Activated T-cell treated with anti-CD3 and anti-CD28 coated beads, Interleukin-2, amount 50 U/mL, for 1 hour (primary cell): Measurements from ENCODE around the gene TINAG.
"Not testable (repeated sequence)": the region's sequence is repeated elsewhere in the genome, so short reads cannot be mapped to it uniquely, and the experiment has no call there.

Experiments used
- DNase-seq: peaks from one replicate; pipeline ENCODE4 v3.0.0-alpha.2; 2020

The TINAG gene

GRCh38 chr6:54310377-54311152, 2.3 kb downstream of the TINAG start:
- DNase-seq = no peak

- no peak for DNase-seq
Measured at GRCh38 chr6:54315656-54316055, 7.4 kb downstream of the TINAG start.

GRCh38 chr6:54320871-54321270, 12.6 kb downstream of the TINAG start:
- no peak for DNase-seq

DNA sequence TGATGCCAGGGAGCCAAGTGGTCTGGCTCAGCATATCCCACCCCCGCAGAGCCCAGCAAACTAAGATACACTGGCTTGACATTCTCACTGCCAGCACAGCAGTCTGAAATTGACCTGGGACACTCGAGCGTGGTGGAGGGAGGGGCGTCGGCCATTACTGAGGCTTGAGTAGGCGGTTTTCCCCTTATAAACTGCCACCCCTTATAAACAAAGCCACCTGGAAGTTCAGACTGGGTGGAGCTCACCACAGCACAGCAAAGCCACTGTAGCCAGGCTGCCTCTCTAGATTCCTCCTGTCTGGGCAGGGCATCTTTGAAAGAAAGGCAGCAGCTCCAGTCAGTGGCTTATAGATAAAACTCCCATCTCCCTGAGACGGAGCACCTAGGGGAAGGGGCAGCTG, 19.4 kb downstream of the TINAG start:
- no peak for DNase-seq

- DNase-seq = not testable (repeated sequence)
Measured at GRCh38 chr6:54331571-54331970, 23.3 kb downstream of the TINAG start.

DNA sequence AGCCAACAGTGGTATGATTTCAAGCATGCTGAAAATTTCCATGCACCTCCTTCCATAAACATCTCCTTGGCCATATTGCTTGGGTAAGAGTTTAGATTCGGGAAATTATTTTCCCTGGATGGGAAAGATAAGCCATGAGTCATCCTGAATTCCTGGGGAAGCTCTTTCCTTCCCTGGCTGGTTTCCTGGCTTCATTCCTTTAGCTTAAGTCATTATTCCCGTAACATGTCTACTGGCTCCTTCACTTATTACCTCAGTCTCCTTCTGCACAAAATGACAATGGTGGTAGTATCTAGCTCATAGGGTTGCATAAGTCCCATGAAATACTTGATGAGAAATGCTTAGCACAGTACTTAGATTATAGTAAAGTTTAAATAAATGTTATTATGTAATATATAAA, 27.6 kb downstream of the TINAG start:
- no peak for DNase-seq

- DNase-seq = no peak
Measured at GRCh38 chr6:54353975-54354374, 45.7 kb downstream of the TINAG start.

DNA sequence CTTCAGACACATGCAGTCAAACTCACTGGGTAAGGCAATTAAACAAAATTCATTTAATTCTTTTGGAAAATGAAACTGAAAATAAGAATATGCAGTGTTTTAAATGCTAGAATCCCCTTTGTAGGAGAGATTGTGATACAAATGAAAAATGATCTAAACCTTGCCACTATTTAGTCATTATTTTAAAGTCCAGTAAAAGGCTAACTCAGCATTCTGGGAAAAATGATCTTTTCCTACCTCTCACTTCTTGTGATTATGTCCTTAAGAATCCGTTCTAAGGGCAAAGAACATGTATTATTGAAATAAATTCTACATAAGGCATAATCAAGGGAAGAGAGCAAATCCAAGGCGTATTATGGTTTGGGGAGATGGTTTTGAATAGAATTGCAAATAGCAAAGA, 46.4 kb downstream of the TINAG start:
- no peak for DNase-seq

DNA sequence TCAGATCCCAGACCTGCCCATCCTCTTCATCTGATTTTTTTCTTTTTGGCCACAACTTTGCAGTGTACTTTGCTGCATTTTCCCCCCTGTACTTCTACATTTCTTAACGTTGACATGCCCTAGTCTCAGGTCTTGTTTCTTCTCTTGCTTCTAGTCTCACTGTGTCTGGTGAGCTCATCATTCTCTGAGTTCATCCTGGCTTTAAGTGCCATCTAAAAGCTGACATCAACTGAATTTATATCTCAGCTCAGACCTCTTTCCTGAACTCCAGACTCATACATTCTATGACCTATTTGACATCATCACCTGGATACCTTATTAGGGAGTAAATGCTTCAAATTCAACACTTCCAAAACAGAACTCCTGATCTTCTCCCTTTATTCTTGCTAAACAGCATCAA, 48.9 kb downstream of the TINAG start:
- no peak for DNase-seq

- no peak for DNase-seq
Measured at GRCh38 chr6:54361188-54361587, 52.9 kb downstream of the TINAG start.

DNA sequence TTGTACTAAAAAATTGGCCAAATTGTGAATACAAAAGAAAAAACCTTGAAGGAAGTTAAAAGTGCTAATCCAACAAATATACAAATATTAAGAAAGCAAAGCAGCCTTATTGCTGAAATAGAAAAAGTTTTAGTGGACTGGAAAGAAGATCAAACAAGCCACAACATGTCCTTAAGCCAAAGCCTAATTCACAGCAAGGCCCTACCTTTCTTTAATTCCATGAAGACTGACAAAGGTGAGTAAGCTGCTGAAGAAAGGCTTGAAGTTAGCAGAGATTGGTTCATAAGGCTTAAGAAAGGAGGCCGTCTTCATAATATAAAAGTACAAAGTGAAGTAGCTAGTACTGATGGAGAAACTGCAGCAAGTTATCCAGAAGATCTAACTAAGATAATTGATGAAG, 53.5 kb downstream of the TINAG start:
- no peak for DNase-seq

DNA sequence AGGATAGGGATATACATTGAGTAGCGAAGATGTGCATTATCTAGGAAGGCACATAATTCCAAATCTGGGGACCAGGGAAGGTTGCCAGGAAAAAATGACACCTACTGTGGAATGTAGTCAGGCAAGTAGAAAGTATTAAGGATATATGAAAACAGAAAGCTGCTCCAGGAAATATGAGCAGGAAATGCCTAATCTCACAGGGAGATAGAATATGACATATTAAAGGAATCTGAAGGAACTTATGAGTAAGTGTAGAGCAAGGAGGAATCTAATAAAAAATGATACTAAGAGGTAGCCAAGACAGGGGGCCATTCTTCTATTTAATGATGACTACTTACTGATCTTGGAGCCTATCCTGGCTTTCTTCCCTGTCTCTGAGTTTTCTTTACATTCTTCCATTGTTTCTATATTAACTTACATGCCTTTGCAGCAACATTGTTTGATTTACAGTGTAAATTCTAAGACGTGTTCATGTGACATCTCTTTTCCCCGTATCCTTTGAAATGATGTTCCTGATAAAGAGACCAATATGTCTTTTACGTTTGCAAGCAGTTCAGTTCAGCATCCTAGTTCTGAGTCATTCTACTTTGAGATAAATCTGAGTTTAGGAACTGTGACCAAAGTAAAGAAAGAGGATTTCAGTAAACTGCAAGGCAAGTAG, 58.6 kb downstream of the TINAG start:
- no peak for DNase-seq

DNA sequence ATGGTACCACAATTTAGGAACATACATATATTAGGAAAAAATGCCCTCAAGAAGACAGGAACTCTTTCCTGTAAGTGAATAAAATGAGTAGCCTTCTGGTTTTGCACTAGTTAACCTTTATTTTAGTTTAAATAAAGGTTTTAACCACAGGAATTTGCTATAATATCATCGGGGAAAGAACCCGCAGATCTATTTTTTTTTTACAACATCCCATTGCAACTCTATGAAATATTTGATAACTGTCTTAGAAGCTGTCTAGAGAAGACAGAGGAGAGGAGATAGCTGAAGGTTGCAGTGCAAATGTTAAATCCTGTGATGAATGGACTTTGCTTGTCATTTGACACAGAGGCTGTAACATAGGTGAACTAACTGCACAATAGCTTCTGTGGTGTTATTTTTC, 69.5 kb downstream of the TINAG start:
- no peak for DNase-seq

DNA sequence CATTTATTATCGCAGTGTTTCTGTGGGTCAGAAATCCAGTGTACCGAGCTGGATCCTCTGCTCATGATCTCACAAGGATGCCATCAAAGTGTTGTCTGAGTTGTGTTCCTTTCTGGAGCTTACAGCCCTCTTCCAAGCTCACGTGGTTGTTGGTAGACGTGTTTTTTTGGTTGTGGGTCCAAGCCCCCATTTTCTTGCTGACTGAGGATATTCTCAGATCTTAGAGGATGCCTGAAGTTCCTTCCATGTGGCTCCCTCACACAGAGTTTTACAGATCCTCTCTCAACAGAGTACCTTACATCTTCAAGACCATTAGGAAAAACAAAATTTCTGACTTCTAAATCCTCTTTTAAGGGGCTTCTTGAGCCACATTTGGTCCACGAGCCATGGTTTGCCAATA, 78.1 kb downstream of the TINAG start:
- DNase-seq = no peak

- no peak for DNase-seq
Measured at GRCh38 chr6:54390362-54390761, 82.1 kb downstream of the TINAG start.

- no peak for DNase-seq
Measured at GRCh38 chr6:54391577-54391976, 83.3 kb downstream of the TINAG start.

DNA sequence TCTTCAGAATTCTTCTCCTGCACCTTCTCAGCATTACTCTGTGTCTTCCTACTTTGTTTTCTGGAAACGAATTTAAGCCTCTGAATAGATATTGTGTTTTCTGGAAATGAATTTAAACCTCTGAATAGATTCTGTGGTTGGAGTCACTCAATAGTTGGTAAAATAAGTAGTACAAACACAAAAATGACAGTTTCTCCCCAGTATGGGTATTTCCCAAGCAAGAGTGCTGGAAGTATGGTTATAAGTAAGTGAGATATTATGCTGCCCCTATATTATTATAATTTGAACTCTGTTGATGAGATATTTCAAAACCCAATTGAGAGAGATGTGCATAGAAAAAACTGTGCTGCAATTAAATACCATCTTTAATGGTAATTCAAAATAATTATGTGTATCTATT, 94.9 kb downstream of the TINAG start:
- no peak for DNase-seq

DNA sequence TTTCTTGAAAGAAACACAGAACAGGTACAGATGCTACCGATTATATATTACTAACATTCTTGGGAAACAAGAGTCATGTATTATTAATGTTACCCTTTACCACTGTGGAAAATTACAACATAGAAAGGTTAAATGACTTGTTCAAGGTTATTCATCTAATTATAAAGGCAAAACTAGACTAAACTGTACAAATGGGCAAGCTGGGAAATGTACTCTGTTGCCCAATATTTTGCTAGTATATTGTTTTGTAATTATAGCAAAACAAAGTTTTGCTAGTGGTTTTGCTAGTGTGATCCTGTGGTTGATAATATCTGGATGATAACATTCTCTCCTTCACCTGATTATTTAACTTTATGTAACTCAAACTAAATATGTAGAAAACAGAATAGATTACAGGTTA, 96.5 kb downstream of the TINAG start:
- DNase-seq = no peak

- no peak for DNase-seq
Measured at GRCh38 chr6:54411767-54412166, 103.5 kb downstream of the TINAG start.

DNA sequence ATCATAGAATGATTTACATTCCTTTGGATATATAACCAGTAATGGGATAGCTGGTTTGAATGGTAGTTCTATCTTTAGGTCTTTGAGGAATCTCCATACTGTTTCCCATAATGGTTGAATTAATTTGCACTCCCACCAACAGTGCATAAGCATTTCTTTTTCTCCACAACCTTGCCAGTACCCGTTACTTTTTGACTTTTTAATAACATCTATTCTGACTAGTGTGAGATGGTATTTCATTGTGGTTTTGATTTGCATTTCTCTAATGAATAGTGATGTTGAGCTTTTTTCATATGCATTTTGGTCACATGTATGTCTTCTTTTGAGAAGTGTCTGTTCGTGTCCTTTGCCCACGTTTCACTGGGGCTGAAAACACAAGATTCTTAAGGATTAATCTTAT, 107.3 kb downstream of the TINAG start:
- DNase-seq = no peak

DNA sequence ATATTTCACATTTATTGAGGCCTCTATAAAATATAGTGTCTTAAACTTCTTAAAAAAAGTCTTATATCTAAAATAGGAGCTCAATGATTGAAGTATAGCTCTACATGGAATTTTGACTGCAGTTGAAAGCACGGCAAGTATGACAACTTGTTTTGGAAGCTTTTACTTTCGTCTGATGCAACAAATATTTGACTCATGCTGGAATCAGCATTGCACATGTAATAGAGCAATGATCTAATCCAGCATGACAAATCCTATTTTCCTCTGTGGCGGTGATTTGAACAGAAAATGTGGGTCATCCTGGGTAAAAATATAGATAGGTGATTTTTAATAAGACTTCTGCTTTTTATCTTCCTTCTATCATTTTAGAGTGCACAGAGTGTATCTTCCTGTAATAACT, 111.6 kb downstream of the TINAG start:
- no peak for DNase-seq

- DNase-seq = no peak
Measured at GRCh38 chr6:54426995-54427394, 118.8 kb downstream of the TINAG start.

- DNase-seq = no peak
Measured at GRCh38 chr6:54427396-54427937, 119.2 kb downstream of the TINAG start.

GRCh38 chr6:54428431-54428830, 120.2 kb downstream of the TINAG start:
- DNase-seq = no peak

DNA sequence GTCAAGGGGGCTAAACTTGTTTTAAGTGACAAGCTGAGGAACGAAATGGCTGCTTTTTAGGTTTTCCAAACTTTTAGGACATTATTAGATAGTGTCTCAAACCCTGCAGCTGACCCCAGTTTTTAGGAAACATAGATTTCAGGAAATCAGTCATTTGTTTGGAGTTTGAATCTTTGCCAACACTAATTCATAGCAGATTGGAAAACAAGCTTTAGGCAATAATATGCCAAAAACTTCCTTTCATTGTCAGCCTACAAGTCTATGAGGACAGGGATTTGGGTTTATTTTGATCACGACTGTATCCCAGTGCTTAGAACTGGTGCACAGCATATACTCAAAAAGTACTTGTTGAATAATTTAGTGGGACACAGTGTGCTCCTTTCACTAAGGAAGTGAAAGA, 123.2 kb downstream of the TINAG start:
- DNase-seq = no peak
